ENCODE data around the gene PLA2G2E. TPM values are rescaled to one million over a fixed set of nuclear protein-coding genes. Genes with fewer than 3 reads are reported as not detected.

Gene PLA2G2E, protein sequence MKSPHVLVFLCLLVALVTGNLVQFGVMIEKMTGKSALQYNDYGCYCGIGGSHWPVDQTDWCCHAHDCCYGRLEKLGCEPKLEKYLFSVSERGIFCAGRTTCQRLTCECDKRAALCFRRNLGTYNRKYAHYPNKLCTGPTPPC
- total RNA-seq, result not detected in 2 replicates

DNA sequence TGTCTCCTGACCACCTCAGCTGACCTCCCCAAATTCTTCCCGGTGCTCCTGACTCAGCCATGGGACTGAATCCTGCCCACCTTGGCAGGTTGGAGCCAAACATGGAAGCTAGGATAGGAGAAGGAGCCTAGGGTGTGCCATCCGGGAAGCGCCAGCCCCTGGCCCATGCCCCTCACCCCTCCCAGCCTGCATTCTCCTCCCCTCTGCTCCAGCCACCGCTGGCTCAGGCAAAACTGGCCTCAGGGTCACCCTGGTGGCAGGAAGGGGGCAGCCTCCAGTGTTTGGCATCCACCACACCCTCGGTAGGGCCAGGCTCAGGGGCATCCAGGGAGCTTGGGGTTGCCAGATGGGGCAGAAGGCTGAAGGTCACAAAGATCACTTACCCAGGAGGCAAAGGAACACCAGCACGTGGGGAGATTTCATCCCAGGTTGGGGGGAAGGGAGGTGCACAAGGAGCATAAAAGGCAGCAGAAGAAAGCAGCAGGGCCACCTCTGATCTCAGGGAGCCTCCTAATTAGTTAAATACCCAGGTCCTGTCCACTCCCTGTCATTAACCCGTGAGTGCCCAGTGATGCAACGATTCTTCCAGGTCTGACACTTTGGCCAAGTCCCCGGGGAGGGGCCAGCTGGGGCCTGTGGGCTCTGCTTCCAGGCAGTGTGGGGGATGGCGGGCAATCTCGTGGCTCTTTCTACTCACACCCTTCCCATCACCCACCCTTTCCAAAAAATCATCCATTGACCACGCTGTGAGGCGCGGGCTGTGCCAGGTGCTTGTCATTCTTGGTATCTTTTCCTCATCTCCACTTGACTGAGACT, at the start of gene PLA2G2E:
Gene PLA2G2E, minus strand, starts transcription at position 481 of the 816 bp plus-strand sequence. Its CDS starts 58 bp downstream, at position 423.
- no peak for DNase-seq (ENCODE audit: low read depth)
- TF ChIP-seq, protein P1, sequence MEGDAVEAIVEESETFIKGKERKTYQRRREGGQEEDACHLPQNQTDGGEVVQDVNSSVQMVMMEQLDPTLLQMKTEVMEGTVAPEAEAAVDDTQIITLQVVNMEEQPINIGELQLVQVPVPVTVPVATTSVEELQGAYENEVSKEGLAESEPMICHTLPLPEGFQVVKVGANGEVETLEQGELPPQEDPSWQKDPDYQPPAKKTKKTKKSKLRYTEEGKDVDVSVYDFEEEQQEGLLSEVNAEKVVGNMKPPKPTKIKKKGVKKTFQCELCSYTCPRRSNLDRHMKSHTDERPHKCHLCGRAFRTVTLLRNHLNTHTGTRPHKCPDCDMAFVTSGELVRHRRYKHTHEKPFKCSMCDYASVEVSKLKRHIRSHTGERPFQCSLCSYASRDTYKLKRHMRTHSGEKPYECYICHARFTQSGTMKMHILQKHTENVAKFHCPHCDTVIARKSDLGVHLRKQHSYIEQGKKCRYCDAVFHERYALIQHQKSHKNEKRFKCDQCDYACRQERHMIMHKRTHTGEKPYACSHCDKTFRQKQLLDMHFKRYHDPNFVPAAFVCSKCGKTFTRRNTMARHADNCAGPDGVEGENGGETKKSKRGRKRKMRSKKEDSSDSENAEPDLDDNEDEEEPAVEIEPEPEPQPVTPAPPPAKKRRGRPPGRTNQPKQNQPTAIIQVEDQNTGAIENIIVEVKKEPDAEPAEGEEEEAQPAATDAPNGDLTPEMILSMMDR (IDR thresholded peaks at IDR 0.05; ENCODE audit: insufficient read depth, low read depth, low read length), result no peak
- H3K4me3 ChIP-seq (ENCODE audit: low read depth, low read length), result no peak within 1 kb of the TSS

DNA sequence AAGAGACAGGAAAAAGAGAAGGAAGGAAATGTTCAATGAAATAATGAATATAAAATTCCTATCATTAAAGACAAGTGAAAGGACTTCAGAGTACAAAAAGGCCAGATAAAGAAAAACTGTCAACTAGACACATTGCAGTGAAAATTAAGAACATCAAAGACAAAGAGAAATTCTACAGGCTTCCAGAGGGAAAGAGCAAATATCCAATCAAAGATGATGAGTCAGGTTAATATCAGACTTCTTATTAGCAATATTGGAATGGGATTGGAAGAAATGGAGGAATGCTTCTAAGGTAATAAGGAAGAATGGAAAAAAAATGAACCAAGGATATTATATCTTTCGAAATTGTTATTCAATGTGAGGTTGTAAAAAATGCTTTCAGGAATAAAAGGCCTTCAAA, 48.2 kb upstream of the PLA2G2E start:
- DNase-seq (ENCODE audit: low read depth), result no peak
- TF ChIP-seq, protein P1 (IDR thresholded peaks at IDR 0.05; ENCODE audit: insufficient read depth, low read depth, low read length), result no peak
- H3K4me3 ChIP-seq (ENCODE audit: low read depth, low read length), result no peak overlapping the region

DNA sequence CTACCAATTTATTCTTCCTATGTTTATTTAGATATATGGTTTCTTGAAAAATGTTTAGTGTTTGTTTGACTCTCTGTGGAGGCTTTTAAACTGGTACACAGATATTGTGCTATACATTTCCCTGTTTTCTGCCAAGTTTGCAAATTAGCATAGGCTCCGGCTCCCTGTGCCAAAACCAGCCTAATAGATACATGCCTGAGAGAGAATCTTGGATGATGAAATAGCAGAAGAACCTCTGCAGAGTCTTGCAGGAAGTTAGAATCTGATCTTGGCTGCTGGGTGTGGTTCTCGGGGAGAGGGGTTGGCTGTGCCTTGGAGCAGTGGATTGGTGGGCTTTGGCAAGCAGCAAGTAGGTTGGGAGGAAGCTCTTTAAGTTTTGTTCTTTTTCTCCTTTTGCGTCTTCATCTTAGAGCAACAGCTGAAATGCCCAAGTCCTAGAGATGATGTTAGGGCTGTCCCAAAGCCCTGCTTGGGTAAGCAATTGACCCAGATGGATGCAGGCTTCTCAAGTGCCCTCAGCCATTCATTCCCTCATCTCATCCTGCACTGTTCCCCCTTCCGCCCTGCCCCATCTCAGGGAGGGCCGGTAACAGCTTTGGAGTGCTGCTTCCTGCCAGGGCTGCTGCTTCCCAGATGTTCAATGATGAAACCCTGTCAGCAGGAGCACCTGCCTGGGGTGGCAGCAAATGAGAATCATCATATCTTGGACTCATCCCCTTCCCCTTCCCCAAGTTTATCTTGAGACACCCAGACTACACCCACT, 46.7 kb upstream of the PLA2G2E start:
- no peak overlapping the region for H3K4me3 ChIP-seq (ENCODE audit: low read depth, low read length)
- no peak for DNase-seq (ENCODE audit: low read depth)
- TF ChIP-seq, protein P1 (IDR thresholded peaks at IDR 0.05; ENCODE audit: insufficient read depth, low read depth, low read length), result no peak

DNA sequence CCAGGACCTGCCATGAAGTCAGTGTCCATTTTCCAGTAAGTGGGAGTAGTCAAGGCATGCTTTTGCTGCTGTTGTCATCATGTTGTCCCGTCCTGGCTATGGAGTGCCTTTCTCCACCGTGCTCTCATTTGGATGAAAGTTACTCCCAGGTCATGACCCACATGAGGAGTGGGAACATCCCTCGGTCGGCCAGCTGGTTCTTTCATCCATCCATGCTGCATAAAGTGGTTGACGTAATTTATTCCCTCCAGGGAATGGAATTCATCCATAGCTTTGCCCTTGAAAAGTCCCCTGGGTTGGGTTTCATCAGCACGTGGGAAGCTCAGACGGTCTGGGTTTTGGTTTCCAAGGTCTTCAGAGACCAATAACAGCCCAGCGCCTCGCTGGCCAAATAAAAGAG, 44.4 kb upstream of the PLA2G2E start:
- H3K4me3 ChIP-seq (ENCODE audit: low read depth, low read length), result no peak overlapping the region
- DNase-seq (ENCODE audit: low read depth), result no peak
- TF ChIP-seq, protein P1 (IDR thresholded peaks at IDR 0.05; ENCODE audit: insufficient read depth, low read depth, low read length), result no peak

DNA sequence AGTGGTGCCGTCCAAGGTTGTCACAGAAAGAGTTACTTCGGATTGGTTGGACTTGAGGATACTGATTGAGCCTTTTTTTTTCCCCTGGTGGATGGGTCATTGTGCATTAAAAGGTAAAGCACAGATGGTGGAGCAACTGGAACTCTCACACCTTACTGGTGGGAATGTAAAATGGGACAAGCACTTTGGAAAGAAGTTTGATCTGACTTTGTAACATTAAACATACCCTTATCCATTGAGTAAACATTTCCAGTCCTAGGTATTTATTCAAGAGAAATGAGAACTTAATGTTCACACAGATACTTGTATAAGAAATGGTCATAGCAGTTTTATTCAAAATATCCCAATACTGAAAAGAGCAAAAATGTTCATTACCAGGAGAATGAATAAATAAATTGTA, 41.1 kb upstream of the PLA2G2E start:
- TF ChIP-seq, protein P1 (IDR thresholded peaks at IDR 0.05; ENCODE audit: insufficient read depth, low read depth, low read length), result no peak
- H3K4me3 ChIP-seq (ENCODE audit: low read depth, low read length), result no peak overlapping the region
- no peak for DNase-seq (ENCODE audit: low read depth)

DNA sequence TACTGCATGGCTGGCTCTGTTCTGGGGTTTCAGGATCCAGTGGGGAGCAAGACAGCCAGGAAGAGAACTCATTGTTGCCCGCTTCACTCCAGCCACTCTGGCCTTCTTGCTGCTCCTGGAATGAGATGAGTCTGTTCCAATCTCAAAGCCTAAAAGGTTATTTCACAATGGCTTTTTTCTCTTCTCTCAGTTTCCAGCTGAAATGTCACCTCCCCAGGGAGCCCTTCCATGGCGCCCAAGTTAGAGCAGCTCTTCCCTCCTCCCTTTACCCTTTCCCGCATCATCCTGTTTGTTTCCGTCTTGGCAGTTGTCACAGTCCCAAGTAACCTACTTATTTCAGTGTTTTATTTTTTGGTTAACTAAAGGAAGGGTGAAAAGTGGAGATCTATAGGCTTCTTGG, 40.2 kb upstream of the PLA2G2E start:
- TF ChIP-seq, protein P1 (IDR thresholded peaks at IDR 0.05; ENCODE audit: insufficient read depth, low read depth, low read length), result no peak
- no peak for DNase-seq (ENCODE audit: low read depth)
- no peak overlapping the region for H3K4me3 ChIP-seq (ENCODE audit: low read depth, low read length)
